Suprapubic skin (tissue), 4 donors: ENCODE measurements around the gene LDLRAD4. TPM values are rescaled to one million over a fixed set of nuclear protein-coding genes. Genes with fewer than 3 reads are reported as not detected.

Experiments used
- DNase-seq, 2 donors: peaks; one replicate each; pipeline ENCODE4 v3.0.0-alpha.2; 2019; ENCODE audit warnings: low spot score in 2 of 2
- H3K27ac ChIP-seq: fragments of 200-600 bp; sonication (generic); one replicate; pipeline ENCODE4 v1.5.1; 2019
- H3K27me3 ChIP-seq: fragments of 200-600 bp; sonication (generic); one replicate; pipeline ENCODE4 v1.5.1; 2019
- H3K36me3 ChIP-seq: fragments of 200-600 bp; sonication (generic); one replicate; pipeline ENCODE4 v1.5.1; 2019
- H3K4me1 ChIP-seq: fragments of 200-600 bp; sonication (generic); one replicate; pipeline ENCODE4 v1.5.1; 2019
- H3K4me3 ChIP-seq: fragments of 200-600 bp; sonication (generic); one replicate; pipeline ENCODE4 v1.5.1; 2019; ENCODE audit warnings: mild to moderate bottlenecking
- H3K9me3 ChIP-seq: fragments of 200-600 bp; sonication (generic); one replicate; pipeline ENCODE4 v1.5.1; 2019
- EP300 ChIP-seq: sonication (generic); formaldehyde crosslinking; IDR thresholded peaks from one replicate; pipeline ENCODE4 v1.6.1; 2017; ENCODE audit warnings: antibody characterized with exemption
- POLR2A ChIP-seq, 2 donors: fragments of 450-650 bp; IDR thresholded peaks; one replicate each; pipeline ENCODE4 v1.6.1; 2017; ENCODE audit warnings: antibody characterized with exemption in 2 of 2, mild to moderate bottlenecking in 2 of 2, moderate library complexity in 2 of 2
- POLR2AphosphoS5 ChIP-seq, 3 donors: sonication (generic); formaldehyde crosslinking; IDR thresholded peaks; one replicate each; pipeline ENCODE4 v1.6.1; 2017; ENCODE audit warnings: antibody characterized with exemption in 3 of 3
- WGBS: methylation state at CpG from one replicate; pipeline ENCODE4 v1.1.5; 2018; 5-methylcytosine and 5-hydroxymethylcytosine counted together
- total RNA-seq, 4 donors: library from RNA; depleted of rRNA; stranded (reverse); fragments of >200 nt; gene quantifications; one replicate each; pipeline ENCODE4 v1.1.0, GENCODE V29; 2016
- TF ChIP-seq, protein P1 (sequence below), 2 donors: fragments of 200-600 bp in 1 of 2; fragments of 450-650 bp in 1 of 2; sonication (generic) in 1 of 2; IDR thresholded peaks; one replicate each; pipeline ENCODE4 v1.5.1; 2016 to 2019; ENCODE audit warnings: antibody characterized with exemption in 2 of 2, mild to moderate bottlenecking in 1 of 2, moderate library complexity in 1 of 2

Gene LDLRAD4
- total RNA-seq, 4 donors from 2014 or later, result 10.1 to 31.6 (median 15.1) TPM

DNA sequence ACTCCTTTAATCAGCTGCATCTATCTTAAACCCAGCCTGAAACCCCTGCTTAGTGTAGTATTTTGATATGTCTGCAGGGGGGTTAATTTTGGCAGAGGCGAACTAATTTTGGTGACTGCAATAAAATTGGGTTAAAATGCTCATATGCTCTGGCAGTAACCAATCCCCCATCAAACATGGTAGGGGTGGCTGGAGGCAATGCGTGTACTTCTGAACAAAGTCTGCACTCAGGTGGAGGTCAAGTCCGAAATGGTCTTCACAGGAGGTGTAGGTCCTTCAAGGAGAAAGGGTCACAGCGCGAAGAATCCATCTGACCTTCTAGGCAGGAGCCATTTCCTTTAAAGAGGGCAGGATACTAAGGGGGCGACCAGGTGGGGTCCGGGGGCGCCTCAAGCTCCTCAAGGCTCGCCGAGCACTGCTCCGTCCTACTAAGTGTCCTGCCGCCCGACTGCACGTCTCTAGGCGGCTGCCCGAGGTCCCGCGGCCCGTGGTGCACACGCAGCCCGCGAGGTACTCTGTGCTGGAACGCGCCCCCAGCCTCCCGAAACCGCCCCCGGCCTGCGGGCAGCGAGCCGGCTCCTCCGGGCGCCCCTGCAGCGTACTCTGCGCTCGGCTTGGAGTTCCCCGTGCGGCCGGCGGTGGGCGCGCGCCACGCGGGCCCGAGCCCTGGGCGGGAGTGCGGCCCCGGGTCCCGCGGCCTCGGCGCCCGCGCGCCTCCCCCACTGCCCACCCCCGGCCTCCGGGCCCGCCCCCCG lies 1.7 kb upstream of the LDLRAD4 start:
- Histone ChIP-seq H3K27me3 (peaks cover 12% of the 10 kb centered on the region), H3K4me1 (peaks cover 49% of the 10 kb centered on the region), H3K36me3 (no peaks in the 10 kb centered on the region), H3K27ac (peak overlapping the region; percentile 81), H3K9me3 (no peaks in the 10 kb centered on the region), H3K4me3 (peak overlapping the region; percentile 86)
- DNase-seq, result no peak
- WGBS, result 2% methylated on average over 38 of the region's 59 CpGs
- TF ChIP-seq, protein P1, sequence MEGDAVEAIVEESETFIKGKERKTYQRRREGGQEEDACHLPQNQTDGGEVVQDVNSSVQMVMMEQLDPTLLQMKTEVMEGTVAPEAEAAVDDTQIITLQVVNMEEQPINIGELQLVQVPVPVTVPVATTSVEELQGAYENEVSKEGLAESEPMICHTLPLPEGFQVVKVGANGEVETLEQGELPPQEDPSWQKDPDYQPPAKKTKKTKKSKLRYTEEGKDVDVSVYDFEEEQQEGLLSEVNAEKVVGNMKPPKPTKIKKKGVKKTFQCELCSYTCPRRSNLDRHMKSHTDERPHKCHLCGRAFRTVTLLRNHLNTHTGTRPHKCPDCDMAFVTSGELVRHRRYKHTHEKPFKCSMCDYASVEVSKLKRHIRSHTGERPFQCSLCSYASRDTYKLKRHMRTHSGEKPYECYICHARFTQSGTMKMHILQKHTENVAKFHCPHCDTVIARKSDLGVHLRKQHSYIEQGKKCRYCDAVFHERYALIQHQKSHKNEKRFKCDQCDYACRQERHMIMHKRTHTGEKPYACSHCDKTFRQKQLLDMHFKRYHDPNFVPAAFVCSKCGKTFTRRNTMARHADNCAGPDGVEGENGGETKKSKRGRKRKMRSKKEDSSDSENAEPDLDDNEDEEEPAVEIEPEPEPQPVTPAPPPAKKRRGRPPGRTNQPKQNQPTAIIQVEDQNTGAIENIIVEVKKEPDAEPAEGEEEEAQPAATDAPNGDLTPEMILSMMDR (IDR thresholded peaks at IDR 0.05), result peak in 1 of 2 donors; percentile 21
- TF ChIP-seq EP300, result no peak

GRCh38 chr18:13217466-13217961 lies 1.0 kb upstream of the LDLRAD4 start:
- H3K4me1 ChIP-seq, result peaks cover 55% of the 10 kb centered on the region
- DNase-seq, result peak in 1 of 2 donors; percentile 80
- no peaks in the 10 kb centered on the region for H3K36me3 ChIP-seq
- no CpG with 5 or more reads among the region's 64 CpGs for WGBS
- peaks cover 12% of the 10 kb centered on the region for H3K27me3 ChIP-seq
- peak overlapping the region; percentile 81 for H3K27ac ChIP-seq
- peak overlapping the region; percentile 86 for H3K4me3 ChIP-seq
- no peak for TF ChIP-seq EP300
- no peak for TF ChIP-seq POLR2AphosphoS5 (IDR thresholded peaks at IDR 0.05)
- TF ChIP-seq, protein P1 (IDR thresholded peaks at IDR 0.05), result no peak
- TF ChIP-seq POLR2A (IDR thresholded peaks at IDR 0.05), result no peak
- H3K9me3 ChIP-seq, result no peaks in the 10 kb centered on the region

DNA sequence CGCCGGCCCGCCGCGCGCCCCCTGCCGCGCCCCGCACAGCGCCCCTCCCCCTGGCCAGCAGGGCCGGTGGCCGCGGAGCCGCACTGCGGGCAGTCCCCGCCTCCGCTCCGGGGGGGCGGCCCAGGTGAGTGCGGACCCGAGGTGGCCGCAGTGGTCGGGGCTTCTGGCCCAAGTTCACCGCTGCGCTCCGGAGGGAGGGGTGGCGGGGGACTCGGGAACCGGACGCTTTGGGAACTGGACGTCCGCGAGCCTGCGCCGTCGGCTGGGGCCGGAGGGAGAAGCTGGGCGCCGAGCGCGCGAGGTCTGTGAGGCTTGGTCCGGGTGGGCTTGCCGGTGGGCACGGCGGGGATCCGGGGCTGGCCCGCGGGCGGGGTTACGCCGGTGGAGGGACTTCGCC lies 591 bp upstream of the LDLRAD4 start:
- WGBS, result no CpG with 5 or more reads among the region's 53 CpGs
- Histone ChIP-seq H3K9me3 (no peaks in the 10 kb centered on the region), H3K27ac (peak overlapping the region; percentile 81), H3K36me3 (no peaks in the 10 kb centered on the region), H3K27me3 (peaks cover 12% of the 10 kb centered on the region), H3K4me3 (peak overlapping the region; percentile 86), H3K4me1 (peaks cover 60% of the 10 kb centered on the region)
- TF ChIP-seq POLR2A (IDR thresholded peaks at IDR 0.05) (no peak), POLR2AphosphoS5 (IDR thresholded peaks at IDR 0.05) (no peak), EP300 (no peak)
- TF ChIP-seq, protein P1 (IDR thresholded peaks at IDR 0.05), result no peak
- no peak for DNase-seq

GRCh38 chr18:13218997-13219396 lies 437 bp downstream of the LDLRAD4 start:
- peak overlapping the region; percentile 86 for H3K4me3 ChIP-seq
- WGBS, result 14% methylated on average over 15 of the region's 15 CpGs
- TF ChIP-seq POLR2AphosphoS5 (IDR thresholded peaks at IDR 0.05) (no peak), POLR2A (IDR thresholded peaks at IDR 0.05) (no peak), EP300 (no peak)
- TF ChIP-seq, protein P1 (IDR thresholded peaks at IDR 0.05), result no peak
- H3K4me1 ChIP-seq, result peaks cover 70% of the 10 kb centered on the region
- H3K9me3 ChIP-seq, result no peaks in the 10 kb centered on the region
- peak overlapping the region; percentile 81 for H3K27ac ChIP-seq
- H3K27me3 ChIP-seq, result peaks cover 12% of the 10 kb centered on the region
- no peak for DNase-seq
- no peaks in the 10 kb centered on the region for H3K36me3 ChIP-seq

GRCh38 chr18:13219593-13220159 lies 1.1 kb downstream of the LDLRAD4 start:
- H3K9me3 ChIP-seq, result no peaks in the 10 kb centered on the region
- H3K36me3 ChIP-seq, result no peaks in the 10 kb centered on the region
- DNase-seq, result no peak
- peaks cover 8% of the 10 kb centered on the region for H3K27me3 ChIP-seq
- 20% methylated on average over 4 of the region's 4 CpGs for WGBS
- H3K4me1 ChIP-seq, result peaks cover 72% of the 10 kb centered on the region
- H3K4me3 ChIP-seq, result peak overlapping the region; percentile 86
- TF ChIP-seq, protein P1 (IDR thresholded peaks at IDR 0.05), result no peak
- TF ChIP-seq POLR2AphosphoS5 (IDR thresholded peaks at IDR 0.05), result no peak
- no peak for TF ChIP-seq EP300
- no peak for TF ChIP-seq POLR2A (IDR thresholded peaks at IDR 0.05)
- H3K27ac ChIP-seq, result no peak overlapping the region
